A549 (cell line): Measurements from ENCODE around the gene CD151. TPM values are rescaled to one million over a fixed set of nuclear protein-coding genes. Genes with fewer than 3 reads are reported as not detected.

ENCODE experiments used
- ATAC-seq, 2 experiments: fragments of 200-7000 bp in 1 of 2; fragments of >200 bp in 1 of 2; cut with Nextera tagmentation in 1 of 2; cut with Tn5 transposase in 1 of 2; 3 replicates each; pipeline versions ENCODE4 v1.8.0 to v1.9.1; 2018 to 2020; ENCODE audit warnings: mild to moderate bottlenecking in 1 of 2, moderate library complexity in 1 of 2
- CTCF ChIA-PET: fragments of 300-600 bp; sonication (Branson Sonifier 250); formaldehyde crosslinking; extraction: SDS; loops from one replicate; lab custom pipeline; 2021; ENCODE audit warnings: antibody characterized with exemption, inconsistent platforms; lab: Yijun Ruan, JAX
- POLR2A ChIA-PET: fragments of 350-600 bp; formaldehyde crosslinking; extraction: SDS; loops from one replicate; lab custom pipeline; 2021; ENCODE audit warnings: antibody characterized with exemption, inconsistent platforms; lab: Yijun Ruan, JAX
- DNase-seq, 2 experiments: peaks; one replicate each; pipeline versions ENCODE4 v3.0.0 to v3.0.0-alpha.2; 2011 to 2016; ENCODE audit warnings: low read depth in 1 of 2, low spot score in 1 of 2
- FAIRE-seq: peaks from 2 replicates; lab custom pipeline; 2011; peaks lifted over from hg19 to GRCh38; lab: Jason Lieb, UNC
- H3K27ac ChIP-seq, 2 experiments: fragments of >200 bp; sonication (Bioruptor Twin); formaldehyde crosslinking; 3 replicates each; pipeline ENCODE4 v1.5.1; 2016 to 2017
- H3K4me1 ChIP-seq: fragments of >200 bp; sonication (Bioruptor Twin); formaldehyde crosslinking; 3 replicates; pipeline ENCODE4 v1.6.1; 2016
- H3K4me2 ChIP-seq: fragments of >200 bp; sonication (Bioruptor Twin); formaldehyde crosslinking; 3 replicates; pipeline ENCODE4 v1.6.1; 2016
- H3K4me3 ChIP-seq: fragments of >200 bp; sonication (Bioruptor Twin); formaldehyde crosslinking; 3 replicates; pipeline ENCODE4 v1.5.1; 2016
- H3K9me3 ChIP-seq: fragments of >200 bp; sonication (Bioruptor Twin); formaldehyde crosslinking; 3 replicates; pipeline ENCODE4 v1.6.1; 2016
- CHD2 ChIP-seq: fragments of 150-350 bp; IDR thresholded peaks from 2 replicates; pipeline ENCODE4 v1.6.1; 2014; ENCODE audit warnings: low read length; ENCODE audit not compliant: partially characterized antibody
- FOSL2 ChIP-seq, 2 experiments: fragments of 450-650 bp in 1 of 2; fragments of >200 bp in 1 of 2; sonication (Bioruptor Twin) in 1 of 2; formaldehyde crosslinking; IDR thresholded peaks; 2 replicates each; pipeline versions ENCODE4 v1.5.0 to v1.6.1; 2016 to 2020; ENCODE audit warnings: mild to moderate bottlenecking in 1 of 2, moderate library complexity in 1 of 2
- HOXA7 ChIP-seq: fragments of 250-450 bp; sonication (Bioruptor Pico); IDR thresholded peaks from 2 replicates; pipeline ENCODE4 v1.5.0; 2020; ENCODE audit warnings: mild to moderate bottlenecking, moderate library complexity
- HOXB13 ChIP-seq: fragments of 250-450 bp; sonication (Bioruptor Pico); IDR thresholded peaks from 2 replicates; pipeline ENCODE4 v1.5.0; 2020; ENCODE audit warnings: low read depth, mild to moderate bottlenecking, moderate library complexity
- JUNB ChIP-seq: fragments of >200 bp; sonication (Bioruptor Twin); formaldehyde crosslinking; IDR thresholded peaks from 2 replicates; pipeline ENCODE4 v1.6.1; 2016
- KDM1A ChIP-seq: fragments of 200-600 bp; sonication (generic); IDR thresholded peaks from 2 replicates; pipeline ENCODE4 v1.6.1; 2016; ENCODE audit warnings: low read depth, mild to moderate bottlenecking
- KDM5A ChIP-seq: fragments of 200-600 bp; sonication (generic); IDR thresholded peaks from 2 replicates; pipeline ENCODE4 v1.6.1; 2016; ENCODE audit warnings: antibody characterized with exemption, mild to moderate bottlenecking
- MYC ChIP-seq: IDR thresholded peaks from 2 replicates; pipeline ENCODE4 v1.6.1; 2012; ENCODE audit warnings: mild to moderate bottlenecking, inconsistent platforms, low read length, improper control_type of control experiment, borderline replicate concordance
- POLR2AphosphoS2 ChIP-seq: conservative IDR thresholded peaks from 2 replicates; pipeline ENCODE4 v1.6.1; 2012; ENCODE audit warnings: low read length, improper control_type of control experiment, inconsistent platforms
- RAD21 ChIP-seq, 2 experiments: fragments of >200 bp in 1 of 2; sonication (Bioruptor Twin) in 1 of 2; formaldehyde crosslinking in 1 of 2; IDR thresholded peaks in 1 of 2; conservative IDR thresholded peaks in 1 of 2; 2 replicates in 1 of 2; 3 replicates in 1 of 2; pipeline ENCODE4 v1.6.1; 2012 to 2018; ENCODE audit warnings: inconsistent platforms in 1 of 2
- RNF2 ChIP-seq: fragments of 200-600 bp; sonication (generic); IDR thresholded peaks from 2 replicates; pipeline ENCODE4 v1.6.1; 2016; ENCODE audit warnings: low read depth, mild to moderate bottlenecking, antibody characterized with exemption, moderate library complexity, borderline replicate concordance
- SREBF2 ChIP-seq: fragments of 450-650 bp; IDR thresholded peaks from 2 replicates; pipeline ENCODE4 v1.6.1; 2014; ENCODE audit warnings: mild to moderate bottlenecking, moderate library complexity
- TFCP2L1 ChIP-seq: fragments of 250-450 bp; sonication (Bioruptor Pico); IDR thresholded peaks from 2 replicates; pipeline ENCODE4 v1.5.0; 2021; ENCODE audit warnings: mild to moderate bottlenecking
- TP53 ChIP-seq: fragments of 250-450 bp; sonication (Bioruptor Pico); IDR thresholded peaks from 2 replicates; pipeline ENCODE4 v1.5.0; 2021; ENCODE audit warnings: mild to moderate bottlenecking, moderate library complexity
- ZNF302 ChIP-seq: fragments of 250-450 bp; sonication (Bioruptor Pico); IDR thresholded peaks from 2 replicates; pipeline ENCODE4 v1.9.0; 2021; ENCODE audit warnings: inconsistent platforms, mild to moderate bottlenecking, moderate library complexity
- WGBS: methylation state at CpG from one replicate; pipeline ENCODE4 v1.1.6; 2017; ENCODE audit errors: missing lambda C conversion rate; 5-methylcytosine and 5-hydroxymethylcytosine counted together
- polyA plus RNA-seq, 4 experiments: library from polyadenylated mRNA; depleted of rRNA in 3 of 4; stranded (reverse); fragments of >200 nt; fragmentation: RNase III in 1 of 4; extraction: RNeasy Plus Mini Kit Qiagen cat#74134 plus additional on column Dnase treatment in 1 of 4; gene quantifications; 2 replicates in 3 of 4; 3 replicates in 1 of 4; pipeline ENCODE4 v1.2.3, GENCODE V29; 2011 to 2017
- TF ChIP-seq, protein P1 (sequence below): IDR thresholded peaks from 2 replicates; pipeline ENCODE4 v1.6.1; 2012; ENCODE audit warnings: low read depth, borderline replicate concordance
- TF ChIP-seq, protein P2 (sequence below): IDR thresholded peaks from 2 replicates; pipeline ENCODE4 v1.6.1; 2012
- TF ChIP-seq, protein P3 (sequence below): fragments of 250-450 bp; sonication (Bioruptor Pico); IDR thresholded peaks from 2 replicates; pipeline ENCODE4 v1.5.0; 2021; ENCODE audit warnings: mild to moderate bottlenecking, moderate library complexity, borderline replicate concordance
- TF ChIP-seq, protein P4 (sequence below): fragments of 150-350 bp; IDR thresholded peaks from 2 replicates; pipeline ENCODE4 v1.6.1; 2014; ENCODE audit warnings: low read depth, mild to moderate bottlenecking, low read length
- TF ChIP-seq, protein P5 (sequence below): fragments of 250-450 bp; sonication (Bioruptor Pico); IDR thresholded peaks from 2 replicates; pipeline ENCODE4 v1.5.0; 2020; ENCODE audit warnings: low read depth, mild to moderate bottlenecking, moderate library complexity

Gene CD151
- polyA plus RNA-seq, 2 of the 4 experiments (the other 2 are of a cell fraction): 409 to 701 TPM

DNA sequence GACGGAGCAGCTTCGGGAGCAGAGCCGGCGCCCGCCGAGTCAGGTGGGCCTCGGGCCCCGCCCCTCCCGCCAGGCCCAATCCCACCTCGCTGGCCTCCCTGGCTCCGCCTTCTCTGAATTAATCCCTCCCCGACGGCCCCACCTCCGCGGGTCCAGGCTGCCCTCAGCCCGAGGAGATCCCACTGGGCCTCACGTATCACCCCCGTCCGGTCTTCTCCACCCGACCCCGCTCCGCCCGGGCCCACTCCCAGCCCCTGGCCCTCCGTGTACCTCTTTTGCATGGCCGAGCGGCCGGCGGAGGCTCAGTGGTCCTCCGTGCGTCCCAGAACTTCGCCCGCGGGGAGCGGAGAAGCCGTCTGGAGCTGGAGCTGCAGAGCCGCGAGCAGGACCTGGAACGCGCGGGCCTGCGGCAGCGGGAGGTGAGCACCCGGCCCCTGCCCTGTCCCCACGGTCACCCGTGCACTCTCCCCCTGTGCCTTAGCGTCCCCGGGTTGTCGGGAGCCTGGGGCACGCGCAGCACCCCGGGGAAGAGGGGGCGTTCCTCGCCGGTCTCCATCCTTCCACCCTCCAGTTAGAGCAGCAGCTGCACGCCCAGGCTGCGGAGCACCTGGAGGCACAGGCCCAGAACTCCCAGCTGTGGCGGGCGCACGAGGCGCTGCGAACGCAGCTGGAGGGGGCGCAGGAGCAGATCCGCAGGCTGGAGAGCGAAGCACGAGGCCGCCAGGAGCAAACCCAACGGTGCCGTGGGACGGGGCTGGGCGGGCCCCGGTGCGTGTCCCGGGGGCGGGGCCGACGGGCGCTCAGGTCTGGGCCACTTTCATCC, 2.2 kb upstream of the CD151 start:
- TF ChIP-seq CHD2 (no peak), KDM1A (no peak)
- TF ChIP-seq, protein P1, sequence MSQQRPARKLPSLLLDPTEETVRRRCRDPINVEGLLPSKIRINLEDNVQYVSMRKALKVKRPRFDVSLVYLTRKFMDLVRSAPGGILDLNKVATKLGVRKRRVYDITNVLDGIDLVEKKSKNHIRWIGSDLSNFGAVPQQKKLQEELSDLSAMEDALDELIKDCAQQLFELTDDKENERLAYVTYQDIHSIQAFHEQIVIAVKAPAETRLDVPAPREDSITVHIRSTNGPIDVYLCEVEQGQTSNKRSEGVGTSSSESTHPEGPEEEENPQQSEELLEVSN: 0 out of 2 replicates have a peak, but pooled peaks have one; percentile 27
- TF ChIP-seq, protein P2, sequence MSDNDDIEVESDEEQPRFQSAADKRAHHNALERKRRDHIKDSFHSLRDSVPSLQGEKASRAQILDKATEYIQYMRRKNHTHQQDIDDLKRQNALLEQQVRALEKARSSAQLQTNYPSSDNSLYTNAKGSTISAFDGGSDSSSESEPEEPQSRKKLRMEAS: peak; percentile 42; the same call in 1 of the 2 replicates
- CTCF ChIA-PET: interaction anchor here (1.0 to 1.3 kb wide), 2 partner anchors 9 to 12 kb away, joined by 3 to 4 read pairs; partner anchors contain the start of gene PNPLA2
- Histone ChIP-seq H3K4me2 (peak overlapping the region; percentile 88), H3K4me3 (peak overlapping the region; percentile 86; the same call in 2 of the 3 replicates), H3K9me3 (no peaks in the 10 kb centered on the region), H3K4me1 (peaks cover 53% of the 10 kb centered on the region), H3K27ac (peak overlapping the region; percentile 18 to 100; a peak in 4 of 6 replicates)
- no peak for FAIRE-seq
- POLR2A ChIA-PET: interaction anchor here (1.0 to 5.1 kb wide), 4 partner anchors 11 to 13 kb away, joined by 3 to 52 read pairs (median 36); partner anchors contain the start of genes PNPLA2, POLR2L and TSPAN4
- WGBS: 69% methylated on average over 46 of the region's 78 CpGs
- peak in 1 of 2 experiments; percentile 11; a peak in 3 of 6 replicates for ATAC-seq
- no peak for DNase-seq

DNA sequence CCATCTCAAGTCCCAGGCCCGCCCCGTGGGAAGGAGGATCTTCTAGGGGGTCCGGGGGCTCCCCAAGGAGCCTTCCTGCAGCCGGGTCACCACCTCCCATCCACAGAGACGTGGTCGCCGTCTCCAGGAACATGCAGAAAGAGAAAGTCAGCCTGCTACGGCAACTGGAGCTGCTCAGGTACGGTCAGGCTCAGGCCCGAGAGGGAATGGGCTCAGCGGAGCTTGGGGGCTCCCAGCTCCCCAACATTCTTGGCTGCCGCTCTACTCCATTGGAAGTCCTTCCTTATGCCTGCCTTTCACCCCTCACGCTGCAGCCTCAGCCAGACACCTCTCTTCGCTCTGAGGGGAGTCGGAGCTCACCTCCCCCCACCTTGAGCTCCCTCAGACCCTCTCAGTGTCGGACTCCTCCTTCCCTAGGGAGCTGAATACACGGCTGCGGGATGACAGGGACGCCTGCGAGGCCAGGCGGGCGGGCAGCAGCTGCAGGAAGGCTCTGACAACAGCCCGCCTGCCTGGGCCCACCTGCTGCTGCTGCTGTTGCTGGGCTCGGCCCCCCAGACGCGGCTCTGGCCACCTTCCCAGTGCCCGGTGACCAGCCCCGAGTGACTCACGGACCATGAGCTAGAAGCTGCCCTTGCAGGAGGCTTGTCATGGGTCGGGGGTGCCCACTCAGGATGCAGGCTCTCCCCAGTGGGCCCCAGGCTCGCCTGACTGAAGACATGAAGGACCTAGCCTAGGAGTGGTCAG, 1.5 kb upstream of the CD151 start:
- Histone ChIP-seq H3K9me3 (no peaks in the 10 kb centered on the region), H3K27ac (peak overlapping the region; percentile 98 to 100), H3K4me2 (peak overlapping the region; percentile 88), H3K4me1 (peaks cover 53% of the 10 kb centered on the region), H3K4me3 (peak overlapping the region; percentile 86)
- CTCF ChIA-PET: interaction anchor here (1.0 to 1.4 kb wide), 3 partner anchors 8 to 14 kb away, joined by 3 to 4 read pairs (median 4); partner anchors contain the start of gene PNPLA2
- WGBS: 69% methylated on average over 17 of the region's 31 CpGs
- POLR2A ChIA-PET: interaction anchor here (4.7 to 5.1 kb wide), 2 partner anchors 12 kb away, joined by 47 to 52 read pairs; partner anchors contain the start of genes PNPLA2, POLR2L and TSPAN4
- no peak for DNase-seq
- TF ChIP-seq TFCP2L1 (CRISPR knock-in tag): no peak
- TF ChIP-seq FOSL2 (IDR thresholded peaks at IDR 0.05): no peak
- peak; percentile 48 for TF ChIP-seq FOSL2 (CRISPR knock-in tag; IDR thresholded peaks at IDR 0.05)
- TF ChIP-seq, all 56 proteins: peak for 1
- FAIRE-seq (no peak), ATAC-seq (no peak)

DNA sequence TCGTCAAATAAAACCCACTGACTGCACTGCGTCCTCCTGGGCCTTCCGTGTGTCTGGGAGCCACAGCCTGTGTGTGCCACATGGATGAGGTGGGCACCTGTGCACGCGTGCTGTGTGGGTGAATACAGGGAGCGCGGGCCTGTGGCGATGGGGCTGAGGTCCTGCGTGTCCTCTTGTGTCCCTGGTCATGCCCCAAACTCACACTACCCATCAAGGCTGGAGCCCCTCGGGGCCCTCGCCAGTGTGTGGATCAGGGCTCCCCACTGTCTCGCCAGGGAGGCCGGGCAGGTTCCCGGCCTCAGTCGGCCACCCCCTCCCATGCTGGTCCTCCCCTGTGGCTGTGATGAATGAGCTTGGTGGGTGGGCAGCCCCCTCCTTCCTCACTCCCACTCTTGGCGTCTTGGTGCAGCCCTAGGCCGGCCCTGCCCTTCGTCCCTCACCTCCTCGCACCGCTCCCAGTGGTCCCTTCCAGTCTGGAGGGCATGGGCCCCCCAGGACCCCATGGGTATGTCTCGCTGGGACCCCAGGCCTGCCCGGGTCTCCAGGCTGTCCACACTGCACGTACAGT, 707 bp upstream of the CD151 start:
- no peak for DNase-seq
- no peak for FAIRE-seq
- peak overlapping the region; percentile 88 for H3K4me2 ChIP-seq
- peak overlapping the region; percentile 98 to 100 for H3K27ac ChIP-seq
- H3K9me3 ChIP-seq: no peaks in the 10 kb centered on the region
- POLR2A ChIA-PET: interaction anchor here (1.2 to 5.1 kb wide), 4 partner anchors 11 to 23 kb away, joined by 3 to 52 read pairs (median 34); partner anchors contain the start of genes PNPLA2, POLR2L, RPLP2 and TSPAN4
- no peak for ATAC-seq
- H3K4me1 ChIP-seq: peaks cover 54% of the 10 kb centered on the region
- CTCF ChIA-PET: interaction anchor here (1.3 to 1.4 kb wide), 2 partner anchors 13 kb away, joined by 4 read pairs; partner anchors contain the start of gene PNPLA2
- peak overlapping the region; percentile 86 for H3K4me3 ChIP-seq
- 28% methylated on average over 17 of the region's 23 CpGs for WGBS
- TF ChIP-seq, protein P3, sequence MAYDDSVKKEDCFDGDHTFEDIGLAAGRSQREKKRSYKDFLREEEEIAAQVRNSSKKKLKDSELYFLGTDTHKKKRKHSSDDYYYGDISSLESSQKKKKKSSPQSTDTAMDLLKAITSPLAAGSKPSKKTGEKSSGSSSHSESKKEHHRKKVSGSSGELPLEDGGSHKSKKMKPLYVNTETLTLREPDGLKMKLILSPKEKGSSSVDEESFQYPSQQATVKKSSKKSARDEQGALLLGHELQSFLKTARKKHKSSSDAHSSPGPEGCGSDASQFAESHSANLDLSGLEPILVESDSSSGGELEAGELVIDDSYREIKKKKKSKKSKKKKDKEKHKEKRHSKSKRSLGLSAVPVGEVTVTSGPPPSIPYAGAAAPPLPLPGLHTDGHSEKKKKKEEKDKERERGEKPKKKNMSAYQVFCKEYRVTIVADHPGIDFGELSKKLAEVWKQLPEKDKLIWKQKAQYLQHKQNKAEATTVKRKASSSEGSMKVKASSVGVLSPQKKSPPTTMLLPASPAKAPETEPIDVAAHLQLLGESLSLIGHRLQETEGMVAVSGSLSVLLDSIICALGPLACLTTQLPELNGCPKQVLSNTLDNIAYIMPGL (CRISPR knock-in tag): no peak
- TF ChIP-seq POLR2AphosphoS2 (no peak), JUNB (no peak), FOSL2 (IDR thresholded peaks at IDR 0.05) (no peak), FOSL2 (CRISPR knock-in tag; IDR thresholded peaks at IDR 0.05) (no peak), MYC (no peak), KDM5A (no peak), TP53 (no peak), HOXA7 (no peak), SREBF2 (no peak), RNF2 (no peak), ZNF302 (CRISPR knock-in tag) (no peak), HOXB13 (CRISPR knock-in tag) (no peak), KDM1A (no peak), RAD21 (conservative IDR thresholded peaks at IDR 0.05 in 1 of 2, IDR thresholded peaks at IDR 0.05 in 1 of 2) (no peak)
- TF ChIP-seq, protein P4, sequence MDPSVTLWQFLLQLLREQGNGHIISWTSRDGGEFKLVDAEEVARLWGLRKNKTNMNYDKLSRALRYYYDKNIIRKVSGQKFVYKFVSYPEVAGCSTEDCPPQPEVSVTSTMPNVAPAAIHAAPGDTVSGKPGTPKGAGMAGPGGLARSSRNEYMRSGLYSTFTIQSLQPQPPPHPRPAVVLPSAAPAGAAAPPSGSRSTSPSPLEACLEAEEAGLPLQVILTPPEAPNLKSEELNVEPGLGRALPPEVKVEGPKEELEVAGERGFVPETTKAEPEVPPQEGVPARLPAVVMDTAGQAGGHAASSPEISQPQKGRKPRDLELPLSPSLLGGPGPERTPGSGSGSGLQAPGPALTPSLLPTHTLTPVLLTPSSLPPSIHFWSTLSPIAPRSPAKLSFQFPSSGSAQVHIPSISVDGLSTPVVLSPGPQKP: no peak
- TF ChIP-seq, protein P5, sequence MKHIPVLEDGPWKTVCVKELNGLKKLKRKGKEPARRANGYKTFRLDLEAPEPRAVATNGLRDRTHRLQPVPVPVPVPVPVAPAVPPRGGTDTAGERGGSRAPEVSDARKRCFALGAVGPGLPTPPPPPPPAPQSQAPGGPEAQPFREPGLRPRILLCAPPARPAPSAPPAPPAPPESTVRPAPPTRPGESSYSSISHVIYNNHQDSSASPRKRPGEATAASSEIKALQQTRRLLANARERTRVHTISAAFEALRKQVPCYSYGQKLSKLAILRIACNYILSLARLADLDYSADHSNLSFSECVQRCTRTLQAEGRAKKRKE (CRISPR knock-in tag): no peak
